Muscle layer of duodenum (tissue), 2 donors: ENCODE measurements around the gene NSUN2.

Experiments
- H3K27ac ChIP-seq: one replicate; pipeline ENCODE4 v1.7.0; 2013; ENCODE audit warnings: mild to moderate bottlenecking, low read length
- H3K27me3 ChIP-seq: one replicate; pipeline ENCODE4 v1.7.0; 2013; ENCODE audit warnings: low read depth, mild to moderate bottlenecking, control low read depth, low read length
- H3K36me3 ChIP-seq, 2 donors: one replicate each; pipeline ENCODE4 v1.7.0; 2013; ENCODE audit warnings: low read length in 2 of 2, control low read depth in 1 of 2, mild to moderate bottlenecking in 1 of 2; ENCODE audit not compliant: insufficient read depth in 2 of 2, control insufficient read depth in 1 of 2
- H3K4me1 ChIP-seq, 2 donors: one replicate each; pipeline ENCODE4 v1.7.0; 2013; ENCODE audit warnings: low read length in 2 of 2, mild to moderate bottlenecking in 2 of 2, control low read depth in 1 of 2, moderate library complexity in 1 of 2; ENCODE audit not compliant: insufficient read depth in 2 of 2, control insufficient read depth in 1 of 2
- H3K4me3 ChIP-seq, 2 donors: one replicate each; pipeline ENCODE4 v1.7.0; 2013; ENCODE audit warnings: low read length in 2 of 2, low read depth in 1 of 2, mild to moderate bottlenecking in 1 of 2
- H3K9me3 ChIP-seq, 2 donors: one replicate each; pipeline ENCODE4 v1.7.0; 2013; ENCODE audit warnings: low read length in 2 of 2, control low read depth in 1 of 2, mild to moderate bottlenecking in 1 of 2; ENCODE audit not compliant: control insufficient read depth in 1 of 2
- donor health status: healthy.

The NSUN2 gene

DNA sequence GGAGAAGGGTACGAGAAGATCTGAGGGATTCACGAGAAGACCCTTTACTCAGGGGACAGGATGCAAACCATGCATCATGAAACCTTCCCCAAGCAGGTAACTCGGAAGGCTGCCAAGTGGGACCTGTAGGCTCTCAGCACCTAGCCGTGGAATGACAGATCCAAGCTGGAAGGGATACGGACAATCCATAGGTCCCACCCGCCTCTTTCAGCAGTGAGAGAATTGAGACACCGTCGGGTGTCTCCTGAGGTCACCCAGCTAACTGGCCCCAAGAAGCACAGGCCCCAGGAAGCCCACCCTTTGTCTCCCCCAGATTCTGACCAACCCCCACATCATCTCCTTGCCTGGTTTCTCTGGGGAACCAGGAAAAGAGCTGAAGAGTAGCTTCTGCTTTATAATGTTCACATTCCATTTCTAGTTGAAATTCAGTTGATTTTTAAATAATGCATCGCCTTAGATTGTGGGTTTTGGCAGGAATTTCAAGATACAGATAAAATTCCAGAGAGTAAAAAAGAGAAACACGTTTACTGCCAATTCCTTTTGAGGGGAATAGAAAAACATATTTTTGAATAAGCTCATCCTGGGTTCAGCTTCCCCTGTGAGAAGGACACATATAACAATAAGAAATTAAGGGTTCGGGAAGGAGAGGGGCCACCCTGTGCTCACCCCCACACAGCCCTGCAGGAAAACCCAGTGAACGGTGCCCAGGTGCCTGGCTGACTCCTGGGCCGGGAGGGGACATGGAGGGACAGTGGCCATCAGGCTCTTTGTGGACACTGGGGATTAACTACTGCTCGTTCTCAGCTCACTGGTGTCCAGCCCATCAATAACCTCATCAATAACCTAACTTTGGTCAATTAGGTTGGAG, 51.1 kb downstream of the NSUN2 start:
- no peak overlapping the region for H3K27ac ChIP-seq
- H3K4me1 ChIP-seq: peaks cover 0 to 5% of the 10 kb centered on the region in 2 donors
- no peaks in the 10 kb centered on the region for H3K36me3 ChIP-seq
- H3K9me3 ChIP-seq: no peaks in the 10 kb centered on the region
- peaks cover 5% of the 10 kb centered on the region for H3K27me3 ChIP-seq
- H3K4me3 ChIP-seq: no peak overlapping the region

DNA sequence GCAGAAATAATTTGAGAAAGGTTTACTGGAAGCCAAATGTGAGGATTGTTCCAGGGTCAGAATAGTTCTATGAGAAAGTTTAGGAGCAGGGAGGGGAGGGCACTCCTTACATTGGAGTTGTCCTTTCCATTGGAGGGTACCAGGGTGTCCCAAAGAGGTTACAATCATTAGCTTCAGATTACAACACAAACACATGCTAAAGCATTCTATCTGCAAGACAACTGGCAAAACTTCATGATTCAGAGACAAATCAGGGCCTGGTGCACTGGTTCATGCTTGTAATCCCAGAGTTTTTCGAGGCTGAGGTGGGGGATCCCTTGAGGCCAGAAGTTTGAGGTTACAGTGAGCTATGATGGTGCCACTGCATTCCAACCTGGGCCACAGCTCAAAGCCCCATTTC, 51.8 kb downstream of the NSUN2 start:
- no peaks in the 10 kb centered on the region for H3K9me3 ChIP-seq
- no peak overlapping the region for H3K27ac ChIP-seq
- H3K36me3 ChIP-seq: no peaks in the 10 kb centered on the region
- H3K4me3 ChIP-seq: no peak overlapping the region
- peaks cover 0 to 8% of the 10 kb centered on the region in 2 donors for H3K4me1 ChIP-seq
- peaks cover 5% of the 10 kb centered on the region for H3K27me3 ChIP-seq

DNA sequence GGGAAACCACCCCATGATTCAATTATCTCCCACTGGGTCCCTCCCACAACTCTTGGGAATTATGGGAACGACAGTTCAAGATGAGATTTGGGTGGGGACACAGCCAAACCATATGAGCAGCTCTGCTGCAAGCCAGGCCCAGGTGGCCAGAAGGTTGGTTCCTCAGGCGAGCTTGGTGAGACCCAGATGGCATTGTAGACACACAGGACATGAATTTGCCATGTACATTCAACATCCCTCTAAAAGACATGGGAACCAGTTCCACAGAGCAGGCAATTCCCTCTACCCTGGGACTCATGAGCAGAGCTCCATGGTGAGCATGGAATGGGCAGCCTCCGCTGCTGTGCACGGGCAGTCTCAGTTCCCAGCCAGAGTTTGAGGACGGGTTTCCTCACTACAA, 53.3 kb downstream of the NSUN2 start:
- Histone ChIP-seq H3K27me3 (peaks cover 5% of the 10 kb centered on the region), H3K4me3 (no peak overlapping the region), H3K4me1 (peaks cover 0 to 8% of the 10 kb centered on the region in 2 donors), H3K9me3 (no peaks in the 10 kb centered on the region), H3K27ac (no peak overlapping the region), H3K36me3 (no peaks in the 10 kb centered on the region)

DNA sequence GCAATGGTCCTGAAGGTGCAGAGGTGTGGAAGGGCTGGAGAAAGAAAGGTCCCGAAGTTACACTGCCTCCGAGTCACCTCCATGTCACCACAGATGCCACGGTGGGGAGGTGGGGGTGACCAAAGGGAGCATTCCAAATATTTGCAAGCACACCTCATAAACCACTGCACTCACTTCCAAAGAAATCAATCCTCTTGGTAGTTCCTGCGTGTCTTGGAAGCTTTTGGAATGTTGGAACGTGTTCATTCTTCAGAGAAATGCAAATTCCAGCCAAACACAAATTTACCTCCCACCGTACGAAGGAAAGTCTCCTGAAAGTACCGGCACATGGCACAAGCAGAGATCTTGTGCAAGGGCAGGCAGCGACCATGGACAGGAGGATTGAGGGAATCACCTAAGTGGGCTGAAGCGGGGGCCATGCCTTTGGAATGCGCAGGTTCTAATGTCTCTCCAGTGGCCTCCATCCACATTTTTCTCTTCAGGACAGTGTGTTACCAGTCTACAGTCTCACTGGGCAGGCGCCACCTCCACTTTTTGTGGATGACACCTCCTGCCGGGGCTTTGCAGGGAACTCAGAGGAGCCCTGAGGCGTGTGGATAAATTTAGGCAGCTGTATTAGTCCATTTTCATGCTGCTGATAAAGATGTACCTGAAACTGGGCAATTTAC, 54.0 kb downstream of the NSUN2 start:
- Histone ChIP-seq H3K27me3 (peaks cover 5% of the 10 kb centered on the region), H3K9me3 (no peaks in the 10 kb centered on the region), H3K4me1 (peaks cover 0 to 8% of the 10 kb centered on the region in 2 donors), H3K27ac (no peak overlapping the region), H3K36me3 (no peaks in the 10 kb centered on the region), H3K4me3 (no peak overlapping the region)

DNA sequence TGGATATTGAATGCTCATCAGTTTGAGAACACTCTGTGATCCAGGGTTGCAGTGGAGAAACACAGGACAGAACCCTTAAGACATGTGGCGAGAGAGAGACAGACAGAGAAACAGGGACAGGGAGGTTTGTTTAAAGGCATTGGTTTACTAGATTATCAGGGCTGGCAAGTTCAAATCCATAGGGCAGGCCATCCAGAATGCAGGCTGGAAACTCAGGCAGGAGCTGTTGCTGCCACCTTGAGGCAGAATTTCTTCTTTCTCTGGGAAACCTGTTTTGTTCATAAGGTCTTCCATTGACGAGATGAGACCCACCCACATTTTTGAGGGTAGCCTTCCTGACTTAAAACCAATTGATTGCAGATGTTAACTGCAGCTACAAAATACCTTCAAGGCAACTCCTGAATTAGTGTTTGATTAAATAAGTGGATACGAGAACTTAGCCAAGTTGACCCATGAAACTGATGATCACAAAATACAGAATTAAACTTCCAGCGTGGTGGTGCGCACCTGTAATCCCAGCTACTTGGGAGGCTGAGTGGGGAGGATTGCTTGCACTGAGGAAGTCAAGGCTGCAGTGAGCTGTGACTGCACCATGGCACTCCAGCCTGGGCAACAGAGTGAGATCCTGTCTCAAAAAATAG, 55.9 kb downstream of the NSUN2 start:
- no peaks in the 10 kb centered on the region for H3K36me3 ChIP-seq
- H3K9me3 ChIP-seq: no peaks in the 10 kb centered on the region
- H3K27ac ChIP-seq: no peak overlapping the region
- H3K4me1 ChIP-seq: peaks cover 0 to 3% of the 10 kb centered on the region in 2 donors
- H3K4me3 ChIP-seq: no peak overlapping the region
- H3K27me3 ChIP-seq: no peaks in the 10 kb centered on the region

DNA sequence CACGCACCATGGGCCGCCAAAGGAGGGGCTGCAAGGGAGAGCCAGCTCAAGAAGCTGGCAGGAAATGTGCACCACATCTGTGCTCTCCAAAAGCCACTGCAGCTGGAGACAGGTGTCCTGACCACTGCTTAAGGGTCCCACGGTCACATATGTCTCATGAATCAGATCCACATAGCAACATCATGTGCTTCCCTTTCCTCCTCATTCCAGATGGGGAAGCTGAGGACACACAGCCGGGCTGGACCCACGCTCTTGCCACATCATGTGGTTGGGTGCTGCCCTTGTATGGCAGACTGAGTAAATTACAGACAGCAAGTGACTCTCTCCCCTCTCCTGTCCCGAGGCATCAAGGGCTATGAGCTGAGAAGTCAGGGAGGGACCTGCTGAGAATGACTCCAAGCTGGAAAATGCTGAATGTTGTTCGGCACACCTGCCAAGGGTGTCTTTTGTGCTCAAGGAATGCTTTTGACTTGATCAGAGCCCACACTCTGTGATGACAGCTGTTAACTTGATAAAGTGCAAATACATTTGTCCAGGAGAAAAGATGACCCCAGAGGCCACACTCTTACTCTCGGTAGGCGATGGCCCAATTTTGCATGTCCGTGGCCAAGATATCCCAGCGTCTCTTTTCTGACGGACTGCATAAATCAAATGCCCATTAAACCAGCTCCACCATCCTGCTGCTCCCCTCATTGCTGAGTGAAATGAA, 58.2 kb downstream of the NSUN2 start:
- Histone ChIP-seq H3K9me3 (no peaks in the 10 kb centered on the region), H3K4me1 (peaks cover 0 to 3% of the 10 kb centered on the region in 2 donors), H3K27me3 (no peaks in the 10 kb centered on the region), H3K36me3 (no peaks in the 10 kb centered on the region), H3K27ac (no peak overlapping the region), H3K4me3 (no peak overlapping the region)

DNA sequence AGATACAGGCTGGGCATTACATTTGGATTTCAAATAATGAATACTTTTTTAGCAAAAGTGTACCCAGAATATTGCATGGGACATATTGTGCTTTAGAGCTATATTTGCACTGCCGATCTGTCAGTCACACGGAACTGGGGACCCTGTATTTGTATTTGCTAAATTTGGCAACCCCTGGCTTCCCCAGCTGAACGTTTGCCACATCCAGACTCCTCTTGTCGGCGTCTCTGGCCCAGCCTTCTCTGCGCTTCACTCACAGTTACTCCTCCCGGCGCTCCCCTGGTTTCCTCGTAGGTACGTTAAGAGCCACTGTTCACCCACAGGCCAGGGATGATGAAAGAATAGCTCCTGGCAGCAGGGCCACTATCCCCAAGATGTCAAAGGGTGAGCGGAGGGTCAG, 58.7 kb downstream of the NSUN2 start:
- Histone ChIP-seq H3K9me3 (no peaks in the 10 kb centered on the region), H3K4me3 (no peak overlapping the region), H3K36me3 (no peaks in the 10 kb centered on the region), H3K27ac (no peak overlapping the region), H3K4me1 (peaks cover 0 to 3% of the 10 kb centered on the region in 2 donors), H3K27me3 (no peaks in the 10 kb centered on the region)

DNA sequence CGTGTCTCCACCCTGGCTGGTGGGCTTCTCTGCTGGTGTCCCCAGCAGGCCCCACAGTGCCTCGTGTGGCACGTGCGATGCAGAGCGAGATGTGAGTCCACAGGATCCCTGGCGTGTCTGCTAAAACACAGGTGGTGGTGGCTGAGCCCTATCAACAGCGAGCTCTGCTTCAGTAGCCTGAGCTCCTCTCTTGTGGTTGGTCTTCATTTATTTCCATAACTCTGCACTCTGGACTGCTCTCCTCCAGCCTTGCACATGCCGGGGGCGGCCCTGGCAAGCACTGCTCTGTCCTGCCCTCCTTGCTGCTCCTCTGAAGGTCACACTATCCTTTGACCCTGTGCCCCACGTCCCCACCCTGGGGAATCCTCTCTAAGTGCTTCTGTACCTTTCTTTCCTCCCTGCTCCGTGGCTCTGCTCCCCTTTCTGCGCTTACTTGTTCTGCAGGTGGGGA, 59.2 kb downstream of the NSUN2 start:
- no peaks in the 10 kb centered on the region for H3K9me3 ChIP-seq
- H3K4me3 ChIP-seq: no peak overlapping the region
- H3K27me3 ChIP-seq: no peaks in the 10 kb centered on the region
- H3K4me1 ChIP-seq: peaks cover 0 to 3% of the 10 kb centered on the region in 2 donors
- no peak overlapping the region for H3K27ac ChIP-seq
- H3K36me3 ChIP-seq: no peaks in the 10 kb centered on the region

DNA sequence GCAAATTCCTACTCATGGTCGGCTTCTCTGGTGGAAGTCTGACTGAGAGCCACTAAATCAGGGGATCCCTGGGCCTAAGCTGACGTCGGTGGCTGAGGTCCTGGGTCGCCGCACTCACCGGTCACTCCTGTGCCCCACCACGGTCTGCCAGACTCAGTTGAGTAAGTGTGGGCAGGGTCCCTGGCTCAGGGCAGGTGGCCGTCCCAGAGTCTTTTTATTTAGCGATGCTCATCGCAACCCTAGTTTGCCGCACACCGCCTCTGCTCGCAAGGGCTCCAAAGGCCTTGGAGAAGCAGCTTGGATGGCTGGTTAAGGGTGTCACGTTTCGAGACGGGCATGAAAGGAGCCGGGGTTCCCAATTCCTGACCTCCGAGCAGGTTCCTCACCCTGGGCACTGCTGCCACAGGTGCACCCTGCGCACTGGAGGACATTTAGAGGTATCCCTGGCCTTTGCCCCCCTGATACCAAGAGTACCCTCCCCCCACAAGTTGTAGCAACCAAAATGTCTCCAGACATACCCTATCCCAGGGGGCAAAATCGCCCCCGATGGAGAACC, 59.9 kb downstream of the NSUN2 start:
- Histone ChIP-seq H3K27me3 (no peaks in the 10 kb centered on the region), H3K36me3 (no peaks in the 10 kb centered on the region)

DNA sequence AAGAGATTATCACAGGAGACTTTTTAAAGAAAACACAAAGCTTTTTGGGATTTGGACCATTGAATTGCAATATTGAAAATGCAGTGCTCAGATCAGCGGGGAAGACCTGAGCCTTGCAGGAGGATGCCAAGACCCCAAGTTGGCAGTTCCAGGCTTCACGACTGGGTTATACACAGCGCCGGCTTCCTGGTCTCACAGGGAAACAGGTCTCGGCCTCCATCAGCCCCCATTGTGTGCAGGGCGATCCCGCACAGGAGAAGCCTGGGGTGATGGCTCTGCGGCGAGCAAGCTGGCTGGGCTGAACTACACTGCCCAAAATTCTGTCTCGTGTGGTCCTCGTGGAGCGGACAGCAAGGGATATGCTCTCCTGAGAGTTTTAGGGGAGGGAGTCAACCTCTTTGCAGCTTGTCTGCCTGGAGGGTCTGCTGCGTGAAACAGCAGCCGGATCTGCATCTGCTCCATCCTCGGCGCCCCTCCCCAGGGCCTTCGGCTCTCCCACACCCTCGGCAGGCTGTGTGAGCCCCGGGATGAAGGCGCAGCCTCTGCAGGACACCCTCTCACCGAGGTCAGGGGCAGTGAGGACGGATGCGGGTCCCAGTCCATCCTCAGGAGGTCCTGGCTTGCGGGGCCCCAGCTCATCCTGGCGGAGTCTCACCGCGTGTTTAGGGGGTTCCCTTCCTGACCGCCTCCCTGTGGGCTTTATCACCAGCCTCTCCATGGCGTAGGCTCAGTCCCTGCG, 60.6 kb downstream of the NSUN2 start:
- Histone ChIP-seq H3K9me3 (no peaks in the 10 kb centered on the region), H3K4me3 (no peak overlapping the region), H3K4me1 (peaks cover 0 to 3% of the 10 kb centered on the region in 2 donors), H3K36me3 (no peaks in the 10 kb centered on the region), H3K27me3 (no peaks in the 10 kb centered on the region), H3K27ac (no peak overlapping the region)

More for the DNA sequence above, 59.9 kb downstream of the NSUN2 start:
- Histone ChIP-seq H3K9me3 (no peaks in the 10 kb centered on the region), H3K4me3 (no peak overlapping the region), H3K27ac (no peak overlapping the region), H3K4me1 (peaks cover 0 to 3% of the 10 kb centered on the region in 2 donors)
